T-helper 2 cell treated with Interferon-gamma antibody and Interleukin-4, amounts not matched to agents 5 μg/mL and 100 μg/mL, for 36 hours (primary cell): ENCODE data around the gene PKN2.
"Not testable (repeated sequence)": the region's sequence is repeated elsewhere in the genome, so short reads cannot be mapped to it uniquely, and the experiment has no call there.

ENCODE experiments used
- DNase-seq: peaks from one replicate; pipeline ENCODE4 v3.0.0; 2021; ENCODE audit warnings: low spot score
- H3K27ac Mint-ChIP-seq: one replicate; pipeline ENCODE4 v1.8.0; 2021; ENCODE audit warnings: mild to moderate bottlenecking, mixed read lengths
- H3K27me3 Mint-ChIP-seq: one replicate; pipeline ENCODE4 v1.8.0; 2021; ENCODE audit warnings: low read depth, mixed read lengths
- H3K36me3 Mint-ChIP-seq: one replicate; pipeline ENCODE4 v1.8.0; 2021; ENCODE audit warnings: low read depth, mixed read lengths
- H3K4me1 Mint-ChIP-seq: one replicate; pipeline ENCODE4 v1.8.0; 2021; ENCODE audit warnings: low read depth, mixed read lengths
- H3K4me3 Mint-ChIP-seq: one replicate; pipeline ENCODE4 v1.8.0; 2022; ENCODE audit warnings: mild to moderate bottlenecking, moderate library complexity, mixed read lengths
- H3K9me3 Mint-ChIP-seq: one replicate; pipeline ENCODE4 v1.8.0; 2021; ENCODE audit warnings: mixed read lengths

The PKN2 gene

GRCh38 chr1:88876573-88877365, 192.7 kb downstream of the PKN2 start:
- no peak overlapping the region for H3K27ac Mint-ChIP-seq
- peaks cover 20% of the 10 kb centered on the region for H3K36me3 Mint-ChIP-seq
- H3K9me3 Mint-ChIP-seq = no peaks in the 10 kb centered on the region
- no peak for DNase-seq
- H3K4me3 Mint-ChIP-seq = no peak overlapping the region
- H3K27me3 Mint-ChIP-seq = no peaks in the 10 kb centered on the region
- peaks cover 13% of the 10 kb centered on the region for H3K4me1 Mint-ChIP-seq

- peaks cover 19% of the 10 kb centered on the region for H3K4me1 Mint-ChIP-seq
- H3K27ac Mint-ChIP-seq = no peak overlapping the region
- no peak overlapping the region for H3K4me3 Mint-ChIP-seq
- no peak for DNase-seq
- no peaks in the 10 kb centered on the region for H3K27me3 Mint-ChIP-seq
- no peaks in the 10 kb centered on the region for H3K9me3 Mint-ChIP-seq
- H3K36me3 Mint-ChIP-seq = peaks cover 24% of the 10 kb centered on the region
Observed at GRCh38 chr1:88877382-88877825, 193.3 kb downstream of the PKN2 start.

- DNase-seq = no peak
- H3K27ac Mint-ChIP-seq = no peak overlapping the region
- no peak overlapping the region for H3K4me3 Mint-ChIP-seq
- peaks cover 25% of the 10 kb centered on the region for H3K4me1 Mint-ChIP-seq
- no peaks in the 10 kb centered on the region for H3K27me3 Mint-ChIP-seq
- H3K9me3 Mint-ChIP-seq = no peaks in the 10 kb centered on the region
- H3K36me3 Mint-ChIP-seq = peaks cover 24% of the 10 kb centered on the region
Observed at GRCh38 chr1:88877911-88878310, 193.8 kb downstream of the PKN2 start.

- Mint-ChIP-seq H3K27ac (no peak overlapping the region), H3K4me3 (no peak overlapping the region), H3K4me1 (peaks cover 31% of the 10 kb centered on the region), H3K36me3 (peaks cover 28% of the 10 kb centered on the region), H3K9me3 (no peaks in the 10 kb centered on the region), H3K27me3 (no peaks in the 10 kb centered on the region)
- no peak for DNase-seq
Observed at GRCh38 chr1:88878731-88879130, 194.7 kb downstream of the PKN2 start.

GRCh38 chr1:88880717-88881116, 196.6 kb downstream of the PKN2 start:
- H3K4me3 Mint-ChIP-seq, H3K9me3 Mint-ChIP-seq, DNase-seq, H3K27ac Mint-ChIP-seq, H3K27me3 Mint-ChIP-seq: not testable (repeated sequence)
- H3K36me3 Mint-ChIP-seq = peaks cover 36% of the 10 kb centered on the region
- H3K4me1 Mint-ChIP-seq = peaks cover 30% of the 10 kb centered on the region

GRCh38 chr1:88883156-88883555, 199.1 kb downstream of the PKN2 start:
- DNase-seq = no peak
- no peaks in the 10 kb centered on the region for H3K27me3 Mint-ChIP-seq
- peaks cover 34% of the 10 kb centered on the region for H3K4me1 Mint-ChIP-seq
- H3K36me3 Mint-ChIP-seq = peaks cover 50% of the 10 kb centered on the region
- H3K9me3 Mint-ChIP-seq = no peaks in the 10 kb centered on the region
- H3K27ac Mint-ChIP-seq = no peak overlapping the region
- H3K4me3 Mint-ChIP-seq = no peak overlapping the region
